ENCODE results near the gene SERPING1.

The SERPING1 gene

DNA sequence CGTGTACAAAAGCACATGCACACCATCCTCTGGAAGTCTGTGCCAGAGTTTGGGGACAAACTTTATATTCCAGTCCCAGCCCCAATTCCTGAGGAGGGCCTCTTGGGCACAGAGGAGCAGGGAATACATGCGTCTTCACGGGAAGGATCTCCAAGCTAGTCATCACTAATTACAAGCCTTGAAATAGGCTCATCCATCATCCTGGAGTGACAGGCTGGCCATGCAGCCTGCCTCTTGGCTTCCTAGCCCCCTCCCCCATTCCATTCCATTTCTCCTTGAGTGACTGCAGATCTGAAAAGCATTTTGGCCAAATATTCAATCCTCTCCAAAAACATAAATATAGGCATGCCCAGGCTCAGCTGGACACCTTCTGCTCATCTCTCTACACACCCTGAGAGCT lies 24.8 kb downstream of the SERPING1 start:
- H3K4me3 ChIP-seq (ENCODE audit: severe bottlenecking), result no peak overlapping the region
- TF ChIP-seq, protein P1, sequence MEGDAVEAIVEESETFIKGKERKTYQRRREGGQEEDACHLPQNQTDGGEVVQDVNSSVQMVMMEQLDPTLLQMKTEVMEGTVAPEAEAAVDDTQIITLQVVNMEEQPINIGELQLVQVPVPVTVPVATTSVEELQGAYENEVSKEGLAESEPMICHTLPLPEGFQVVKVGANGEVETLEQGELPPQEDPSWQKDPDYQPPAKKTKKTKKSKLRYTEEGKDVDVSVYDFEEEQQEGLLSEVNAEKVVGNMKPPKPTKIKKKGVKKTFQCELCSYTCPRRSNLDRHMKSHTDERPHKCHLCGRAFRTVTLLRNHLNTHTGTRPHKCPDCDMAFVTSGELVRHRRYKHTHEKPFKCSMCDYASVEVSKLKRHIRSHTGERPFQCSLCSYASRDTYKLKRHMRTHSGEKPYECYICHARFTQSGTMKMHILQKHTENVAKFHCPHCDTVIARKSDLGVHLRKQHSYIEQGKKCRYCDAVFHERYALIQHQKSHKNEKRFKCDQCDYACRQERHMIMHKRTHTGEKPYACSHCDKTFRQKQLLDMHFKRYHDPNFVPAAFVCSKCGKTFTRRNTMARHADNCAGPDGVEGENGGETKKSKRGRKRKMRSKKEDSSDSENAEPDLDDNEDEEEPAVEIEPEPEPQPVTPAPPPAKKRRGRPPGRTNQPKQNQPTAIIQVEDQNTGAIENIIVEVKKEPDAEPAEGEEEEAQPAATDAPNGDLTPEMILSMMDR (IDR thresholded peaks at IDR 0.05; ENCODE audit: poor library complexity, severe bottlenecking), result no peak
- H3K27ac ChIP-seq (ENCODE audit: poor library complexity, severe bottlenecking), result no peak overlapping the region
- H3K4me1 ChIP-seq (ENCODE audit: insufficient read depth, poor library complexity, severe bottlenecking), result peaks cover 3% of the 10 kb centered on the region
- DNase-seq (ENCODE audit: low spot score) (no peak), ATAC-seq (ENCODE audit: low read depth) (no peak)
- no peaks in the 10 kb centered on the region for H3K9me3 ChIP-seq (ENCODE audit: severe bottlenecking)
- no peaks in the 10 kb centered on the region for H3K36me3 ChIP-seq (ENCODE audit: low read depth)
- no peaks in the 10 kb centered on the region for H3K27me3 ChIP-seq (ENCODE audit: insufficient read depth, poor library complexity, severe bottlenecking)

DNA sequence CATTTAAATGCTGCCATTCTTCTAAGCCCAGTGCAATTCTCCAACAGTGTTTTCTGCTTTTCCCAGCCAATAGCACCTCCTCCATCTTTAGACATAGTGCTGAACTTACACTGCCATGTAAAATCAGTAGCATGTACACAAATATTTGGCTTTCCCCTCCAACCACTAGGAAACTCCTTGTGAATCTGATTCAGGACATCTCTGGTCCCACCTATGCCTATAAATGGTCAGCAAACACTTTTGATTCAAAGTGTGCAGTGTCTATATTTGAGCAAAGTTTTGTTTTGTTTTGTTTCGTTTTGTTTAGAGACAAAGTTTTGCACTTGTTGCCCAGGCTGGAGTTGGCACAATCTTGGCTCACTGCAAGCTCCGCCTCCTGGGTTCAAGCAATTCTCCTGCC lies 27.4 kb downstream of the SERPING1 start:
- H3K36me3 ChIP-seq (ENCODE audit: low read depth), result no peaks in the 10 kb centered on the region
- DNase-seq (ENCODE audit: low spot score), result no peak
- no peak overlapping the region for H3K4me3 ChIP-seq (ENCODE audit: severe bottlenecking)
- H3K27me3 ChIP-seq (ENCODE audit: insufficient read depth, poor library complexity, severe bottlenecking), result no peaks in the 10 kb centered on the region
- H3K27ac ChIP-seq (ENCODE audit: poor library complexity, severe bottlenecking), result no peak overlapping the region
- no peaks in the 10 kb centered on the region for H3K9me3 ChIP-seq (ENCODE audit: severe bottlenecking)
- no peaks in the 10 kb centered on the region for H3K4me1 ChIP-seq (ENCODE audit: insufficient read depth, poor library complexity, severe bottlenecking)
- TF ChIP-seq, protein P1 (IDR thresholded peaks at IDR 0.05; ENCODE audit: poor library complexity, severe bottlenecking), result no peak
- ATAC-seq (ENCODE audit: low read depth), result no peak

DNA sequence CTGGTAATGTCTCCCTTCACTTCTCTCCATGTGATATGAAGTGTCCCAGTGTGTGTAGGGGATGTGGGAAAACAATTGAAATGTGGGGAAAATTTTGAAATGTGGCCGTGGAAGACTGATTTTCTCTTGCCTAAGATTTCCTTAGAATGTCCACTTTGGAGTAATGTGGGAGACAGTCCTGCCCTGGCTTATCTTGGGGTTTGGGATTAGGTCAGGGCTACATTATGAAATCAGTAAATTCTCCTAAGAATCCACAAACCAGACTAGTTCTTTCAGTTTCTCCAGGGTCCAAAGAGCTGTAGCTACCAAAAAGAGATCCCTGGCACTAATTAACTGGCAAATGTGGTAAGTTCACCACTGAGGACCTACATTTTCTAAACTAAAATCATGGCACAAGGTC lies 29.4 kb downstream of the SERPING1 start:
- TF ChIP-seq, protein P1 (IDR thresholded peaks at IDR 0.05; ENCODE audit: poor library complexity, severe bottlenecking), result no peak
- no peaks in the 10 kb centered on the region for H3K27me3 ChIP-seq (ENCODE audit: insufficient read depth, poor library complexity, severe bottlenecking)
- H3K36me3 ChIP-seq (ENCODE audit: low read depth), result no peaks in the 10 kb centered on the region
- no peak overlapping the region for H3K27ac ChIP-seq (ENCODE audit: poor library complexity, severe bottlenecking)
- no peak for DNase-seq (ENCODE audit: low spot score)
- no peak for ATAC-seq (ENCODE audit: low read depth)
- no peaks in the 10 kb centered on the region for H3K4me1 ChIP-seq (ENCODE audit: insufficient read depth, poor library complexity, severe bottlenecking)
- no peaks in the 10 kb centered on the region for H3K9me3 ChIP-seq (ENCODE audit: severe bottlenecking)
- no peak overlapping the region for H3K4me3 ChIP-seq (ENCODE audit: severe bottlenecking)

DNA sequence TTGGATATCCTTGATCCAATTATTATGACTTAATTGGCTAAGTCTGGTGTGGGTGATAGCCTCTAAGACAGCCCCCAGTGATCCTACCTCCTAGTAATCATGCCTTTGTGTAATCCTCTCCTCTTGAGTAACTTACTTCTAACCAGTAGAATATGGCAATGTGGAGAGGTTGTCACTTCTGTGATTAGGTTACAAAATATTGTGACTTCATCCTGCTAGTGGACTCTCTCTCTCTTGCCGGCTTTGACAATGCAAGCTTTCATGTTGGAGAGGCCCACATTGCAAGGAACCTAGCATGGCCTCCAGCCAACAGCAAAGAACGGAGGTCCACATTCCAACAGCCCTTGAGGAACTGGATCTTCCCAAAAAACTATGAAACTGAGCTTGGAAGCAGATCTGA lies 32.7 kb downstream of the SERPING1 start:
- H3K4me1 ChIP-seq (ENCODE audit: insufficient read depth, poor library complexity, severe bottlenecking), result no peaks in the 10 kb centered on the region
- H3K4me3 ChIP-seq (ENCODE audit: severe bottlenecking), result no peak overlapping the region
- DNase-seq (ENCODE audit: low spot score) (no peak), ATAC-seq (ENCODE audit: low read depth) (no peak)
- H3K36me3 ChIP-seq (ENCODE audit: low read depth), result no peaks in the 10 kb centered on the region
- TF ChIP-seq, protein P1 (IDR thresholded peaks at IDR 0.05; ENCODE audit: poor library complexity, severe bottlenecking), result no peak
- no peaks in the 10 kb centered on the region for H3K27me3 ChIP-seq (ENCODE audit: insufficient read depth, poor library complexity, severe bottlenecking)
- H3K27ac ChIP-seq (ENCODE audit: poor library complexity, severe bottlenecking), result no peak overlapping the region
- no peaks in the 10 kb centered on the region for H3K9me3 ChIP-seq (ENCODE audit: severe bottlenecking)

DNA sequence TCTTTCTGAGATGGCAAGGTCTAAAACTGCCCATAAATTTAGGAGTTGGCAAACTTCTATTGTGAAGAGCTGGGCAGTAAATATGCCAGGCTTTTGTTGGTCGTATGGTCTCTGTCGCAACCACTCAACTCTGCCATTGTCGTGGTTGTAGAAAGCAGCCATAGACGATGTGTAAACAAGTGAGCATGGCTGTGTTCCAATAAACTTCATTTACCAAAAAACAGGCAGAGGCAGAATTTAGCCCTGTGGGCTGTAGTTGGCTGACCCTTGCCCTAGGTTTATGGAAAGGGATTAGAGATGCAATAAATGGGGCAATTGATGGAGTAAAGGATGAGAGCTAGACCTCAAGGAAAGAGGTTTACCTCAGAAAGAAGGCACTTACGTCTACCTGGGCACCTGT lies 34.6 kb downstream of the SERPING1 start:
- Histone ChIP-seq H3K27ac (ENCODE audit: poor library complexity, severe bottlenecking) (no peak overlapping the region), H3K36me3 (ENCODE audit: low read depth) (no peaks in the 10 kb centered on the region)
- ATAC-seq (ENCODE audit: low read depth), result no peak

More for the DNA sequence above, 34.6 kb downstream of the SERPING1 start:
- Histone ChIP-seq H3K4me1 (ENCODE audit: insufficient read depth, poor library complexity, severe bottlenecking) (no peaks in the 10 kb centered on the region), H3K27me3 (ENCODE audit: insufficient read depth, poor library complexity, severe bottlenecking) (no peaks in the 10 kb centered on the region), H3K9me3 (ENCODE audit: severe bottlenecking) (no peaks in the 10 kb centered on the region), H3K4me3 (ENCODE audit: severe bottlenecking) (no peak overlapping the region)
- DNase-seq (ENCODE audit: low spot score), result no peak
- TF ChIP-seq, protein P1 (IDR thresholded peaks at IDR 0.05; ENCODE audit: poor library complexity, severe bottlenecking), result no peak

Data from RWPE2 (cell line).